Stimulated activated CD4-positive, alpha-beta T cell treated with anti-CD3 and anti-CD28 coated beads, TNF-alpha, amount 100 ng/mL, for 48 hours (primary cell): ENCODE data around the gene ATE1.
A peak's percentile ranks its signal among the peaks of the same experiment; 100 is the strongest.

Experiments
- DNase-seq, 3 donors: peaks; one replicate each; pipeline ENCODE4 v3.0.0-alpha.2; 2020; ENCODE audit warnings: low read depth in 3 of 3

Gene ATE1

GRCh38 chr10:121696854-121697253, 231.0 kb downstream of the ATE1 start:
- DNase-seq = peak in 2 of 3 donors; percentile 1 to 13

DNA sequence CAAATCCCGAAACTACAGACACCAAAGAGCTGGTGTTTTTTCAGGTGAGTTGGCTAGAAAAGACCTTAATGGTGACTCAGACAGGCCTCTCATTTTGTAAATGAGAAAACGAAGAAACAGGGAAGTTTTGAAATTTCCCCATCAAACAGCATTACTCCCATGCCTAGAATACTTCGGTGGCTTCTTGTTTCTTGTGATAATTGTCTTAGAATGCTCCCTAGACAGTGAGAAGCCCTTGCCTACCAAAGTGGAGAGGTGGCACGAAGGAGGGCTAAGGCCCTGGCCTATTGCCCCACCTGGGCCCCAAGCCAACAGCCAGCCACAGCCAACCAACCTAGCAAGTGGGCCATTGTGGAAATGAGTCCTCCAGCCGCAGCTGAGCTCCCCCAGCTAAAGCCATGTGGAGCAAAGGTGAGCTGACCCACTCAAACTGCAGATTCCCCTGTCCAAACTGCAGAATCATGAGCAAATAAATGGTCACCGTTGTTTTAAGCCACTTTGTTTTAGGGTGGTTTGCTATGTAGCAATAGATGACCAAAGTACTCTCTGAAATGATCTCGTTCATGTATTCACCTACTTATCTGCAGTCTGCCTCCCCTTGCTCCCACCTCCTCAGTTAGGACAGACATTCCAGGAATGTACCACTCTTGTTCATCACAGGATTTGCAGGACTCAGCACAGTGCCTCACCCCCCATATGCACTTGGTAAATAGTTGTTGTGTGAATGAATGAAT, 231.9 kb downstream of the ATE1 start:
- DNase-seq = no peak

GRCh38 chr10:121694966-121695643, 232.7 kb downstream of the ATE1 start:
- no peak for DNase-seq

DNA sequence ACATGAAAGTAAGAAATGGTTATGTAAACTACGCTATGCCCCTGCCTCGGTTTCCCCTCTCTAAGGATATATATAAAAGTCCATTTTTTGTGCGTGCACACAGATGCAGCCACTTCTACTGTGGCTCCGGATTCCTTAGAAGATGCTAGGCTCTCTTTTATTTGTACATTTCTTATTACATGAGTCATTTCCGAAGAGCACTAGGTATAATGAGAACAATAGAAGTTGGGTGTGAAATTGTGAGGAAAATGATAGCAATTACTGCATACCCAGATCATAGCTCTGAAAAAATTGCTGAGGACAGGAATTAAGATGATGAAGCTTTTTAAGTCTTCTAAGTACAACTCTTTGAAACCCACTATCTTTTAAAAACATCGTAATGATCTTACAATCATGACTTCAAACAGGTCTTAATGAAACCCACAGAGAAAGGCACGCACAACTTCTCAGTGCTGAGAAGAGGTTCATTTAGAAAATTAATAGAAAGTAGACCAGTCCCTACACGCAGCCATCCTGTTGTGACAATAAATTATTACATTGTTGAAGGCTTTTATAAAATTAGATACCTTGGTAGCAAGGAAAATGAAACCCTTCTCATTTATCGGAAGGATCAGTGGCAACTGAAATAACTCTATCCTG, 233.4 kb downstream of the ATE1 start:
- DNase-seq = no peak

DNA sequence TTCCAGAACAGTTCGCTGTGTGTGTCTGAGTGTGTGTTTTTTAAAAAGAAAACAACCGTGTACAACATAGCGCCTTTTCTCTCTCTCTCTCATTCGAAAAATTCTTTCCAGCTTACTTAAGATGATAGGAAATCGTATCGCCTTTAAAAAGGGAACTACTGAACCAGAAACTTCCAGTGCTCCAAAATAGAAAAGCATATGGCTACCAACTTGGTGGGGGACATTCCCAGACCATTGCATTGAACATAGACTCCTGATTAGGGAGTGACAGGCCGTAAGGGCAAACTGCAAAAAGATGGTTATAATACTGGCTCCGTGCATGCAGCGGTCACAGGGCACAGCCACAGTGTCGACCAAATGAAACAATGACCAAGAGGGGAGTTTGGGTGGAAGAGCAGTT, 235.2 kb downstream of the ATE1 start:
- DNase-seq = no peak

DNA sequence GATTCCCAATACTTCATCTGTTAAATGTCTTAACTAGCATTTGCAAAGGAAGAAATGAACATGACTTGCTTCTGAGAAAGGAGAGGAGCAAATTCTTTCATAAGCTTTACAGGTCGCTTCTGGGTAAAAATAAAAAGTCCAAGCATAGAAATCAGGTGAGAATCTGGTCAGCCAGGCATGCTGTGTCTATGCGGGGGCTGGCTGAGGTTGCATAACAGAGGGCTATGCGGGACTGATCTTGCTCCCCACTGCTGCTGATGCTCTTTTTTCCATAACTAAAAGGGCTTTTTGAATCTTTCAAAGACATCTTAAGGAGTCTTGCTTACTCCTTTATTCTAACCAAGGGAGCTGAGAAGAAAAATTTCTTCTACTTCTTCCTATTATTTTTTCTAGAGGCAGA, 236.9 kb downstream of the ATE1 start:
- no peak for DNase-seq
